Epithelial cell of prostate (primary cell): Measurements from ENCODE around the gene CHD9.
"Not testable (repeated sequence)": the region's sequence is repeated elsewhere in the genome, so short reads cannot be mapped to it uniquely, and the experiment has no call there.

ENCODE experiments used
- DNase-seq: peaks from one replicate; pipeline ENCODE4 v3.0.0-alpha.2; 2011; ENCODE audit warnings: low read depth, low spot score
- H3K27ac ChIP-seq: fragments of 450-650 bp; 2 replicates; pipeline ENCODE4 v1.5.1; 2017; ENCODE audit warnings: mild to moderate bottlenecking

The CHD9 gene

GRCh38 chr16:53234836-53235235, 180.0 kb downstream of the CHD9 start:
- DNase-seq = no peak
- H3K27ac ChIP-seq = no peak overlapping the region

- DNase-seq = no peak
- H3K27ac ChIP-seq = no peak overlapping the region
These were observed 181.1 kb downstream of the CHD9 start for GRCh38 chr16:53235851-53236250.

DNA sequence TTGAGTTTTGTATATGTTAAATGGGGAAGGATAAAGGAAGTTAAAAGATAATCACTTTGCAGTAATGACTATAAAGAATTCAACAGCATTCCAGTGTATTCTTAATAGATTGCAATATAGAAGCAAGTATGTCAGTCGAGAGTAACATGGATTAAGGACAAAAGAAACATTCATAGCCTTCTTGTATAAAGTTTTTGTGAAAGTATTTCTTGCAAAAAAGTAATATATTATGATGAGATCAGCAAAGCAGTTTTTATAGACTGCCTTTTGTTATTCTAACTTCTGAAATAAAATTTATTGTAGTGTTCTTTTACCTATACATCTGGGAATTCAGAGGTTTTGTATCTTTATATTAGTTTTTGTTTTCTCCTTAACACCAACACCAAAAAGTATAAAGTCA, 194.5 kb downstream of the CHD9 start:
- H3K27ac ChIP-seq = no peak overlapping the region
- DNase-seq = no peak

GRCh38 chr16:53257001-53257400, 202.2 kb downstream of the CHD9 start:
- no peak for DNase-seq

GRCh38 chr16:53258809-53259208, 204.0 kb downstream of the CHD9 start:
- H3K27ac ChIP-seq = no peak overlapping the region
- DNase-seq = no peak

More at GRCh38 chr16:53257001-53257400, 202.2 kb downstream of the CHD9 start:
- H3K27ac ChIP-seq = peak overlapping the region; percentile 22

GRCh38 chr16:53261276-53261675, 206.5 kb downstream of the CHD9 start:
- no peak for DNase-seq
- H3K27ac ChIP-seq = no peak overlapping the region

GRCh38 chr16:53262645-53263044, 207.9 kb downstream of the CHD9 start:
- DNase-seq = no peak
- no peak overlapping the region for H3K27ac ChIP-seq

DNA sequence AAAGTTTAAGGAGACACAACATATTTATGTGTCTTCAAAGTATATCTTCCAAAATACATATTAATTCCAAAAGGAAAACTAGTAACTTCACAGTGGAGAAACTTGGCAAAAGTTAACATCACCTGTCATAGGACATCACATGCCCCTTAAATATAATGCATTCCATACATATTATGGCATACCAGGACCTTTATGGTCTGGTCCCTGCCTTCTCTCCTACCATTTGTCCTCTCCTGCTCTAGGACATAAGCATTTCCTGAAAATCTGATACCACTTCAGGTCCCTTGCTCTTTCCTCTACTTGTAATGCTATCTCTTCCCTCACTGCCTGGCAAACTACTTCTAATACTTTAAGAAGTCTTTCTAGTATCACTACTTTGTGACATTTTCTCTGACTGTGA, 211.4 kb downstream of the CHD9 start:
- no peak for DNase-seq

GRCh38 chr16:53278498-53278897, 223.7 kb downstream of the CHD9 start:
- DNase-seq, H3K27ac ChIP-seq: not testable (repeated sequence)

More for the DNA sequence above, 211.4 kb downstream of the CHD9 start:
- no peak overlapping the region for H3K27ac ChIP-seq

DNA sequence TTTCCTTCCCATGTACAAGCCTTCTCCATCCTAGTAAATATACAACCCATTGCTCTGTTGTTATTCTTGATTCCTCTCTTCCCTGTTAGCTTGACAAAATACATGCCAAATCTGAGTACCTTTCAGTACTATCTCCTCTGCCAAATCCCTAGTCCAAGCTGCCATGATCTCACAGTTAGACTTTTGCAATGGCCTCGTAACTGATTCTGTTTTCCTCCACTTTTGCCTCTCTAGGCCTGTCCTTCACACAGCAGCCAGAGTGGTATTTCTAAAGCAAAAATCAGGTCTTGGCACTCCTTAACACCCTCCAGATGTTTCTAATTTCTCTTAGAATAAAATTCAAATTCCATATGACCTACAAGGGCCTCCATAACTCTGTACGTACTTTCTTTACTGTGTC, 226.5 kb downstream of the CHD9 start:
- DNase-seq = no peak
- no peak overlapping the region for H3K27ac ChIP-seq

DNA sequence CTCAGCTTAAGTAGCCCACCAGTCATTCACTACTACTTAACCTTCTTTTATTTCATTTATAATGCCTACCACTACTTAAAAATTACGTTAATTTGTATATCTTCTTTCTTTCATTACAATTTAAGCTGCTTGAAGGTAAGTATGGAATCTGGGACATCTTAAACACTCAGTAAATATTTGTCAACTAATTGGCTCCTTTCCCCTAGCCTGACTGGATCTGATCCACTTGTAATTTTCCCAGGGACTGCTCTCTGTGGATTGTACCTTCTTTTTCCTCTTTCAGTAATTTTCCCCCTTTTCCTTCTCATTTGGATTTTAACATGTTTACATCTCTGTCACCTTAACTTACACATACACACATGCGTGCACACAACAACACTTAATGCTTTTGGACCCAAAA, 227.1 kb downstream of the CHD9 start:
- no peak overlapping the region for H3K27ac ChIP-seq
- DNase-seq = no peak

- no peak for DNase-seq
- peak overlapping the region; percentile 24 for H3K27ac ChIP-seq
These were observed 227.5 kb downstream of the CHD9 start for GRCh38 chr16:53282328-53282727.

GRCh38 chr16:53282975-53283946, 228.5 kb downstream of the CHD9 start:
- peak overlapping the region; percentile 24 for H3K27ac ChIP-seq
- DNase-seq = no peak

GRCh38 chr16:53285236-53285635, 230.4 kb downstream of the CHD9 start:
- DNase-seq = no peak

DNA sequence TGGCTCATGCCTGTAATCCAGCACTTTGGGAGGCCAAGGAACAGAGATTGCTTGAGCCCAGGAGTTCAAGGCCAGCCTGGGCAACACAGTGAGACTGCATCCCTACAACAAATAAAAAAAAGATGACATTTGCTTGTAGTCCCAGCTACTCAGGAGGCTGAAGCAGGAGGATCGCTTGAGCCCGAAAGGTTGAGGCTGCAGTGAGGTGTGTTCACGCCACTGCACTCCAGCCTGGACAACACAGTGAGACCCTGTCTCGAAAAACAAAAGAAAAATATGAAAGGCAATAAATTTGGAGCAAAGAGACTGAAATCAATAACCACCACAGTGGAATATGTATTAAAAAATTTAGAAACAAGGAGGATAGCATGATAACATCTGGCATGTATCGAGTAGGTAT, 235.7 kb downstream of the CHD9 start:
- peak overlapping the region; percentile 82 for H3K27ac ChIP-seq
- DNase-seq = no peak

More at GRCh38 chr16:53285236-53285635, 230.4 kb downstream of the CHD9 start:
- H3K27ac ChIP-seq = no peak overlapping the region

DNA sequence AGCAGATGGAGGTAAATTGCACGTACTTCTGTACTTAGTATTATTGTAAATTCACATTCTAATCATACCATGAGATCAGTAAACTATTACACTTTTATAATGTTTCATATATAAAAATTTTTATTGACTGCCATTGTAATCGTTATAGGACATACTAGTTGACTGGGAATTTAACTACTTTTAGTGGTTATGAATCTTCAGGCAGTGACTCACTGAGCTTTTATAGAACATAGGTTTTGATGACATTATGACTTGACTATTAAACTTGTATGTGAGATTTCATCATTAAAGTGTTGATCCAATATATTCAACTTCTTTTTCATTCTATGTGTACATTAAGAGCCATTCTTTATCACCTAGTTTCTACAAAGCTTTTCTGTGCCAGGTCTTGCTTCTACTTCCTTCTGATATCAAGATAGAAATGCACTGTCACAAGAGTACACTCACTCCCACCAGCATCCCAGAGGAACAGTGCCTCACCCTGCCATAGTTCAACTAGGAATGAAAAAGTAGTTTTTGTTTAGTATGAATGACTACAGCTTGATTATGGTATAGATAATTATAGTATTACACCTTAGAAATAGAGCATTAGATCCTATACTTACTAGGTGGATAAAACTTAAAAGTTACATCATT, 237.1 kb downstream of the CHD9 start:
- H3K27ac ChIP-seq = peak overlapping the region; percentile 82
- no peak for DNase-seq

DNA sequence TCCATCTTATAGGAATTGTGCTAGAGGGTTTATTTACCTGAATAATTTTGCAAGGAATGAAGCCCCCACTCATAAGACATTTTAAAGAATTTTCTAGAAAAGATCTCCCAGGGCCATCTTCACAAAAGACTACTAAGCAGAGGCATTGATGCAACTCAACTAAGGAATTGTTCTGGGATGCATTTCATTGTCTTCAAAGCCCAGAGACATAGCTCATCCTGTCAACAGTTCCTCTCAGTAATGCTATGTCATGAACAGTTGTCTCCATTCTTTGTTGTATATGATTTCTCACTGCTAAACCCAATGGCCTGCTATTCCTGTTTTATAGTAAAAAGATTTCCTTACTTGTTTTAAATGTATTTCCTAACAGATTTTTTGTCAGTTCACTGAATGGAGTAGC, 242.7 kb downstream of the CHD9 start:
- no peak for DNase-seq
- no peak overlapping the region for H3K27ac ChIP-seq

GRCh38 chr16:53304334-53304733, 249.5 kb downstream of the CHD9 start:
- no peak for DNase-seq
- no peak overlapping the region for H3K27ac ChIP-seq

DNA sequence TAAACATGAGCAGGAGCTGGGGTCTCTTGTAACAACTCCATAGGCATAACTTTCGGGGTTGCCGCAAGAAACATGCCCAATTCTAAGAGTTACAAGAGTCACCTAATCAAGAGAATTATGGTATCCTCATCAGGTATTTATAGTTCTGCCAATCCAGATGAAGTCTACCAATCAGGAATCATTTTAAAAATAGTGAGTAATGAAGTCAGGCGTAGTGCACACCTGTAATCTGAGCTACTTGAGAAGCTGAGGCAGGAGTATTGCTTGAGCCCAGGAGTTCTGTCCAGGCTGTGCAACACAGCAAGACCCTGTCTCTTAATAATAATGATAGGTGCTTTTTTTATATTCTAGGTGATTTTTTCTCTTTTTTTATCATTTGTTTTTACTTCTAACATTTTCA, 251.0 kb downstream of the CHD9 start:
- H3K27ac ChIP-seq = no peak overlapping the region

GRCh38 chr16:53309457-53309856, 254.7 kb downstream of the CHD9 start:
- no peak overlapping the region for H3K27ac ChIP-seq
- DNase-seq = no peak

More for the DNA sequence above, 251.0 kb downstream of the CHD9 start:
- no peak for DNase-seq

GRCh38 chr16:53320992-53321391, 266.2 kb downstream of the CHD9 start:
- H3K27ac ChIP-seq = no peak overlapping the region
- no peak for DNase-seq
